ENCODE results near the gene BNC2.

- TF ChIP-seq CTCF (conservative IDR thresholded peaks at IDR 0.05; ENCODE audit: low read length) (no peak), EZH2phosphoT487 (IDR thresholded peaks at IDR 0.05; ENCODE audit: borderline replicate concordance, low read depth, low read length) (no peak)
These were observed 502.8 kb downstream of the BNC2 start for GRCh38 chr9:16367605-16368231.

Data from OCI-LY7 (cell line).